ENCODE data around the gene CARD14. TPM values are rescaled to one million over a fixed set of nuclear protein-coding genes. Genes with fewer than 3 reads are reported as not detected.
"Not testable (repeated sequence)": the region's sequence is repeated elsewhere in the genome, so short reads cannot be mapped to it uniquely, and the experiment has no call there.

CARD14 gene
- polyA plus RNA-seq, 3 donors from 2014 or later = not detected

- DNase-seq = no peak
- Mint-ChIP-seq H3K9me3 (peaks cover 0 to 20% (median 16%) of the 10 kb centered on the region in 6 donors), H3K27me3 (ENCODE audit: low read depth in 3 of 3) (peaks cover 0 to 3% (median 0%) of the 10 kb centered on the region in 3 donors), H3K4me1 (no peaks in the 10 kb centered on the region), H3K4me3 (no peak overlapping the region), H3K27ac (no peak overlapping the region), H3K36me3 (peaks cover 33 to 38% (median 36%) of the 10 kb centered on the region in 3 donors)
These were observed 67.1 kb downstream of the CARD14 start for GRCh38 chr17:80236911-80237310.

- peaks cover 0 to 19% (median 13%) of the 10 kb centered on the region in 6 donors for H3K9me3 Mint-ChIP-seq
- no peak overlapping the region for H3K4me3 Mint-ChIP-seq
- DNase-seq = no peak
- H3K36me3 Mint-ChIP-seq = peaks cover 32 to 37% (median 34%) of the 10 kb centered on the region in 3 donors
- H3K27me3 Mint-ChIP-seq (ENCODE audit: low read depth in 3 of 3) = peaks cover 0 to 3% (median 0%) of the 10 kb centered on the region in 3 donors
- no peaks in the 10 kb centered on the region for H3K4me1 Mint-ChIP-seq
- no peak overlapping the region for H3K27ac Mint-ChIP-seq
These were observed 67.6 kb downstream of the CARD14 start for GRCh38 chr17:80237386-80237785.

DNA sequence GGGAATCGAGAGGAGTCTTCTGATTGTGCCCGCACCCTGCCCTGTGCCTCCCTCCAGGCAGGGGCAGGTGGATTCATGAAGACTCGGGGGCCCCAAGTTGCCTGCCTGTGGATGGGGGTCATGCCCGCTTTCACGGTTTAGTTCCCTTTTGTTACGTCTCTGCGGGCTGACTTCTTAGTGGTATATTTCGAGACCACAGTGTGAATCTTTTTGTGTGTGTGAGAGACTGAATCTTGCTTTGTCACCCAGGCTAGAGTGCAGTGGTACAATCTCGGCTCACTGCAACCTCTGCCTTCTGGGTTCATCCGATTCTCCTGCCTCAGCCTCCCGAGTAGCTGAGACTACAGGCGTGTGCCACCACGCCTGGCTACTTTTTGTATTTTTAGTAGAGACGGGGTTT, 72.7 kb downstream of the CARD14 start:
- Mint-ChIP-seq H3K9me3 (no peaks in the 10 kb centered on the region), H3K27me3 (ENCODE audit: low read depth in 3 of 3) (peaks cover 0 to 2% (median 0%) of the 10 kb centered on the region in 3 donors), H3K27ac (peak overlapping the region in 2 of 6 donors; percentile 49 to 67), H3K4me3 (no peak overlapping the region), H3K36me3 (peaks cover 17 to 20% (median 19%) of the 10 kb centered on the region in 3 donors), H3K4me1 (no peaks in the 10 kb centered on the region)
- DNase-seq = peak in 1 of 3 donors; percentile 29

- no peaks in the 10 kb centered on the region for H3K4me1 Mint-ChIP-seq
- H3K36me3 Mint-ChIP-seq = peaks cover 8 to 11% (median 10%) of the 10 kb centered on the region in 3 donors
- H3K27ac Mint-ChIP-seq = no peak overlapping the region
- H3K27me3 Mint-ChIP-seq (ENCODE audit: low read depth in 3 of 3) = peaks cover 0 to 2% (median 0%) of the 10 kb centered on the region in 3 donors
- no peaks in the 10 kb centered on the region for H3K9me3 Mint-ChIP-seq
- DNase-seq = no peak
- no peak overlapping the region for H3K4me3 Mint-ChIP-seq
These were observed 74.0 kb downstream of the CARD14 start for GRCh38 chr17:80243526-80244433.

DNA sequence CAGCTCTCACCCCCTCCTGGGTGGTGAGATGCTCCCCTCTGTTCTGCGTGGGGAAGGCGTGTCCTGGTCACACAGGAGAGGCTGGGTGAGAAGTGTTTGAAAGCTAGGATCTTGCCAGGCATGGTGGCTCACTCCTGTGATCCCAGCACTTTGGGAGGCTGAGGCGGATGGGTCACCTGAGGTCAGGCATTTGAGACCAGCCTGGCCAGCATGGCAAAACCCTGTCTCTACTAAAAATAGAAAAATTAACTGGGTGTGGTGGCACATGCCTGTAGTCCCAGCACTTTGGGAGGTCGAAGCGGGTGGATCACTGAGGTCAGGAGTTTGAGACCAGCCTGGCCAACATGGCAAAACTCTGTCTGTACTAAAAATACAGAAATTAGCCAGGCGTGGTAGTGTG, 74.6 kb downstream of the CARD14 start:
- DNase-seq = not testable (repeated sequence)

DNA sequence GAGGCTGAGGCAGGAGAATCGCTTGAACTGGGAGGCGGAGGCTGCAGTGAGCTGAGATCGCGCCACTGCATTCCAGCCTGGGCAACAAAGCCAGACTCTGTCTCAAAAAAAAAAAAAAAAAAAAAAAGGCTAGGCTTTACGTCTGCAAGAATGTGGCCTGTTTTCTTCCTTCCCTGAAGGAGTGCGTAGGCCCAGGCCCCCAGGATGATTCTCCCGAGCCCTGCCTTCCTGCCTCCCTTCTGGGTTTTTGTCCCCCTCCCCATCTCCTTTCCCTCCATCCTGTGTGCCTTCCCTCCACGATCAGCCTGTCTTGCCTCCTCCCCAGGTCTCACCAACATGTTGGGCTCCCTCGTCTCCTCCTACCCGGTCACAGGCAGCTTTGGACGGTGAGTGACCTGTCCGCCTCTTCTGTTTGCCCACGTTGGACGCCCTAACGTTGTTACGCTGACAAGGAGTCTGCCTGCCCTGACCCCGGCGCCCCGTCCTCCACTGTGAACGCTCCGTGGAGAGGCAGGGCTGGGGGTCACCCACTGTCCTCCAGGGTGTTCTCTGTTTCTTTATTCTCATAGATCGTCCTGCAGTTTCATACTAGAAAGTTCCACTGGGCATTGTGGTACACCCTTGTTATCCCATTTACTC, 75.2 kb downstream of the CARD14 start:
- DNase-seq = no peak
- H3K4me3 Mint-ChIP-seq = no peak overlapping the region
- peaks cover 8 to 11% (median 10%) of the 10 kb centered on the region in 3 donors for H3K36me3 Mint-ChIP-seq
- H3K9me3 Mint-ChIP-seq = no peaks in the 10 kb centered on the region
- H3K4me1 Mint-ChIP-seq = no peaks in the 10 kb centered on the region
- H3K27me3 Mint-ChIP-seq (ENCODE audit: low read depth in 3 of 3) = peaks cover 0 to 2% (median 0%) of the 10 kb centered on the region in 3 donors
- no peak overlapping the region for H3K27ac Mint-ChIP-seq

More for the DNA sequence above, 74.6 kb downstream of the CARD14 start:
- H3K36me3 Mint-ChIP-seq = peaks cover 8 to 11% (median 10%) of the 10 kb centered on the region in 3 donors
- H3K27ac Mint-ChIP-seq; H3K27me3 Mint-ChIP-seq (ENCODE audit: low read depth in 3 of 3); H3K4me3 Mint-ChIP-seq; H3K9me3 Mint-ChIP-seq; H3K4me1 Mint-ChIP-seq: not testable (repeated sequence)

GRCh38 chr17:80245566-80246265, 75.9 kb downstream of the CARD14 start:
- H3K4me3 Mint-ChIP-seq = no peak overlapping the region
- peaks cover 0 to 2% (median 0%) of the 10 kb centered on the region in 3 donors for H3K27me3 Mint-ChIP-seq (ENCODE audit: low read depth in 3 of 3)
- H3K27ac Mint-ChIP-seq = no peak overlapping the region

GRCh38 chr17:80246266-80246681, 76.4 kb downstream of the CARD14 start:
- H3K4me1 Mint-ChIP-seq = no peaks in the 10 kb centered on the region
- DNase-seq = no peak
- H3K4me3 Mint-ChIP-seq = no peak overlapping the region
- H3K9me3 Mint-ChIP-seq = no peaks in the 10 kb centered on the region
- peaks cover 0 to 3% (median 0%) of the 10 kb centered on the region in 3 donors for H3K27me3 Mint-ChIP-seq (ENCODE audit: low read depth in 3 of 3)
- H3K27ac Mint-ChIP-seq = peak overlapping the region in 1 of 6 donors; percentile 59
- H3K36me3 Mint-ChIP-seq = peaks cover 4 to 10% (median 8%) of the 10 kb centered on the region in 3 donors

More at GRCh38 chr17:80245566-80246265, 75.9 kb downstream of the CARD14 start:
- peaks cover 8 to 11% (median 10%) of the 10 kb centered on the region in 3 donors for H3K36me3 Mint-ChIP-seq
- no peaks in the 10 kb centered on the region for H3K9me3 Mint-ChIP-seq
- DNase-seq = no peak
- H3K4me1 Mint-ChIP-seq = no peaks in the 10 kb centered on the region

- Mint-ChIP-seq H3K27ac (peak overlapping the region in 1 of 6 donors; percentile 59), H3K36me3 (peaks cover 0 to 6% (median 4%) of the 10 kb centered on the region in 3 donors), H3K4me3 (no peak overlapping the region)
These were observed 76.9 kb downstream of the CARD14 start for GRCh38 chr17:80246726-80247125.

GRCh38 chr17:80247561-80247960, 77.7 kb downstream of the CARD14 start:
- Mint-ChIP-seq H3K9me3 (no peaks in the 10 kb centered on the region), H3K27ac (no peak overlapping the region), H3K4me3 (no peak overlapping the region), H3K4me1 (no peaks in the 10 kb centered on the region), H3K27me3 (ENCODE audit: low read depth in 3 of 3) (peaks cover 0 to 3% (median 0%) of the 10 kb centered on the region in 3 donors), H3K36me3 (peaks cover 0 to 4% (median under 1%) of the 10 kb centered on the region in 3 donors)
- no peak for DNase-seq

More at GRCh38 chr17:80246726-80247125, 76.9 kb downstream of the CARD14 start:
- Mint-ChIP-seq H3K4me1 (no peaks in the 10 kb centered on the region), H3K9me3 (no peaks in the 10 kb centered on the region), H3K27me3 (ENCODE audit: low read depth in 3 of 3) (peaks cover 0 to 3% (median 0%) of the 10 kb centered on the region in 3 donors)
- DNase-seq = no peak

DNA sequence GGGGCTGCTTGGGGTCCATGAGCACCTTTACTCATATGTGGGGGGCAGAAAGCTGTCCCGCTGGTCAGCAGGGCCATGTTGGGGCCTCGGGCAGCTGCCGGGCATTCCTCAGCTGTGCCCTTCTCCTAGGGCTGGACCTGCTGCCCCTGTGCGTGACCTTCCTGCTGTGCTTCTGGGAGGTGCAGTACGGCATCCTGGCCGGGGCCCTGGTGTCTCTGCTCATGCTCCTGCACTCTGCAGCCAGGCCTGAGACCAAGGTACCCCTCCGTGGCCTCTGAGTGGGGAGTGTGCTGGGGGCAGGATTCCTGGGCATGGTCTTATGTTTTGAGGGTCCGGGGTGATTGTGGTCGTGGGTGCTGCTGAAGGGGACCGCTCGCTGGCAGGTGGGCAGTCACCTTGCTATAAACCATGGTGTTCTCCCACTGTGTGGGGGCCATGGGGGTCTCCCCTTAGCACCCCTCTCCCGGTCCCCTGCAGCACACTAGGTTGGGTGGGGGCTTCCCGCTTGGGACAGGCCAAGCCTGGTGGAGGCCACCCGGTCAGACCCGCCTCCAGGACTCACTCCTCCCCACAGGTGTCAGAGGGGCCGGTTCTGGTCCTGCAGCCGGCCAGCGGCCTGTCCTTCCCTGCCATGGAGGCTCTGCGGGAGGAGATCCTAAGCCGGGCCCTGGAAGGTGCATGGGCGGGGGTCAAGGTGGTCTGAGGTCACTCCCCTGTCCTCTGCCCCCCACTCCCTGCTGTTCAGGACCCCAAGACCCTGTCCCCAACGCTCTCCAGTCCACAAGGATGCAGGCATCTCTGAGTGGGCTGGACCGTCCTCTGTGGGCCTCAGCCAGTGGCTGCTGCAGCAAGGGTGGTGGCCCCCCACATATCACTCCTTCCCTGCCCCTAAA, 78.4 kb downstream of the CARD14 start:
- Mint-ChIP-seq H3K36me3 (peaks cover 0 to 4% (median 0%) of the 10 kb centered on the region in 3 donors), H3K4me3 (no peak overlapping the region), H3K27me3 (ENCODE audit: low read depth in 3 of 3) (peaks cover 0 to 3% (median 0%) of the 10 kb centered on the region in 3 donors), H3K9me3 (no peaks in the 10 kb centered on the region), H3K27ac (no peak overlapping the region), H3K4me1 (peaks cover 2 to 4% of the 10 kb centered on the region in 2 donors)
- no peak for DNase-seq

DNA sequence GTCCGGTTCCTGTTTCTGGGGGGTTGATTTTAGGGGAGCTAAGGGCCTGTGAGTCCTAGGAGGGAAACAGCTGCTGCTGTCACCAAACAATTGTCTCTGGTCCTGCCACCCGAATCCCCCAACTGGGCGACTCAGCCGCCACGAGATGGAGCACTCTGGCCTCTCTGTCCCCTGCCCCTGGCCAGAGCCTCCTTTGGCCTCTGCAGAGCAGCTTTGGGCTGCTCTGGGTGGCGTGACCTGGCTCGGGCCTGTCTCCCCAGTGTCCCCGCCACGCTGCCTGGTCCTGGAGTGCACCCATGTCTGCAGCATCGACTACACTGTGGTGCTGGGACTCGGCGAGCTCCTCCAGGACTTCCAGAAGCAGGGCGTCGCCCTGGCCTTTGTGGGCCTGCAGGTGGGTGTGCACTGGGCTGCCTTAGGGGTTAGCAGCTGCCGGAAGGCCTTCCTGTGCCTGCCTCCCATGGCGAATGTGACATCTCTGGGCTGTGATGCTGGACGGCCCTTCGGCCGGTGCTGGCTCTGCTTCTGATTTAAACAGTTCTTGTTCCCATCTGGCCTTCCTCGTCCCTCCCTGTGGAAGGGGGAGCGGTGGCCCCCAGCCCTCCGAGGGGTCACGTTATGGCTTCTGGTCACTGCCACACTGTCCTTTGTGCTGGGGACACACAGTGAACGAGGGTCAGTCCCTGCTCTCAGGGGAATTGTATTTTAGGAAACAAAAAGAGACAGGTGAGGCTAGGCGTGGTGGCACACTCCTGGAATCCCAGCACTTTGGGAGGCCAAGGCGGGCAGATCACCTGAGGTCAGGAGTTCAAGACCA, 79.3 kb downstream of the CARD14 start:
- Mint-ChIP-seq H3K9me3 (no peaks in the 10 kb centered on the region), H3K4me1 (peaks cover 5 to 9% of the 10 kb centered on the region in 2 donors), H3K4me3 (no peak overlapping the region), H3K36me3 (peaks cover 0 to 4% (median 0%) of the 10 kb centered on the region in 3 donors), H3K27me3 (ENCODE audit: low read depth in 3 of 3) (peaks cover 0 to 3% (median 0%) of the 10 kb centered on the region in 3 donors), H3K27ac (no peak overlapping the region)
- DNase-seq = no peak

Measured in immature natural killer cell (primary cell).